Right atrium auricular region (tissue), 2 donors: ENCODE data around the gene RGS11. TPM values are rescaled to one million over a fixed set of nuclear protein-coding genes. Genes with fewer than 3 reads are reported as not detected.

Experiments used
- DNase-seq: peaks from one replicate; pipeline ENCODE4 v3.0.0-alpha.2; 2019; ENCODE audit warnings: low spot score
- H3K27ac ChIP-seq, 2 donors: fragments of 200-600 bp; sonication (generic); 1 replicate in 1 of 2; 2 replicates in 1 of 2; pipeline ENCODE4 v1.5.1; 2016 to 2019
- H3K27me3 ChIP-seq, 2 donors: fragments of 200-600 bp; sonication (generic); one replicate each; pipeline versions ENCODE4 v1.5.1 to v1.6.0; 2017 to 2019
- H3K36me3 ChIP-seq: fragments of 200-600 bp; sonication (generic); one replicate; pipeline ENCODE4 v1.5.1; 2016
- H3K4me1 ChIP-seq, 2 donors: fragments of 200-600 bp; sonication (generic); one replicate each; pipeline versions ENCODE4 v1.5.1 to v1.6.0; 2017 to 2019
- H3K4me3 ChIP-seq, 2 donors: fragments of 200-600 bp; sonication (generic); 1 replicate in 1 of 2; 2 replicates in 1 of 2; pipeline ENCODE4 v1.5.1; 2017 to 2019; ENCODE audit warnings: mild to moderate bottlenecking in 1 of 2, moderate library complexity in 1 of 2
- H3K9me3 ChIP-seq, 2 donors: fragments of 200-600 bp; sonication (generic); one replicate each; pipeline ENCODE4 v1.5.1; 2019
- CTCF ChIP-seq, 2 donors: fragments of 200-600 bp; sonication (generic); IDR thresholded peaks; one replicate each; pipeline ENCODE4 v1.5.1; 2019; ENCODE audit warnings: antibody characterized with exemption in 2 of 2
- total RNA-seq, 2 donors: library from RNA; depleted of rRNA; stranded (reverse); fragments of >200 nt; gene quantifications; one replicate each; pipeline ENCODE4 v1.1.0, GENCODE V29; 2016

The RGS11 gene
- total RNA-seq, 2 donors from 2014 or later, result 8.3 to 9.0 TPM

GRCh38 chr16:247027-247426, 28.7 kb downstream of the RGS11 start:
- DNase-seq, result no peak
- H3K27me3 ChIP-seq, result no peaks in the 10 kb centered on the region
- H3K4me3 ChIP-seq, result no peak overlapping the region
- H3K36me3 ChIP-seq, result peaks cover 12% of the 10 kb centered on the region
- TF ChIP-seq CTCF (IDR thresholded peaks at IDR 0.05), result no peak
- no peak overlapping the region for H3K27ac ChIP-seq
- H3K9me3 ChIP-seq, result no peaks in the 10 kb centered on the region
- peaks cover 0 to 15% of the 10 kb centered on the region in 2 donors for H3K4me1 ChIP-seq

GRCh38 chr16:245105-245504, 30.6 kb downstream of the RGS11 start:
- H3K27me3 ChIP-seq, result no peaks in the 10 kb centered on the region
- no peak overlapping the region for H3K27ac ChIP-seq
- H3K36me3 ChIP-seq, result peaks cover 2% of the 10 kb centered on the region
- TF ChIP-seq CTCF (IDR thresholded peaks at IDR 0.05), result no peak
- DNase-seq, result no peak
- no peaks in the 10 kb centered on the region for H3K9me3 ChIP-seq
- H3K4me3 ChIP-seq, result no peak overlapping the region
- peaks cover 0 to 32% of the 10 kb centered on the region in 2 donors for H3K4me1 ChIP-seq

- Histone ChIP-seq H3K4me1 (peaks cover 0 to 43% of the 10 kb centered on the region in 2 donors), H3K27ac (peak overlapping the region; percentile 31 to 32), H3K9me3 (no peaks in the 10 kb centered on the region), H3K27me3 (no peaks in the 10 kb centered on the region), H3K36me3 (no peaks in the 10 kb centered on the region), H3K4me3 (no peak overlapping the region)
- no peak for DNase-seq
- no peak for TF ChIP-seq CTCF (IDR thresholded peaks at IDR 0.05)
Measured at GRCh38 chr16:243348-243747, 32.4 kb downstream of the RGS11 start.

GRCh38 chr16:242281-242680, 33.5 kb downstream of the RGS11 start:
- H3K4me1 ChIP-seq, result peaks cover 0 to 43% of the 10 kb centered on the region in 2 donors
- H3K27ac ChIP-seq, result peak overlapping the region in 1 of 2 donors; percentile 21
- no peak for DNase-seq
- no peaks in the 10 kb centered on the region for H3K9me3 ChIP-seq
- H3K27me3 ChIP-seq, result no peaks in the 10 kb centered on the region
- H3K4me3 ChIP-seq, result no peak overlapping the region
- no peak for TF ChIP-seq CTCF (IDR thresholded peaks at IDR 0.05)
- H3K36me3 ChIP-seq, result no peaks in the 10 kb centered on the region

- Histone ChIP-seq H3K36me3 (no peaks in the 10 kb centered on the region), H3K4me3 (no peak overlapping the region), H3K4me1 (peaks cover 0 to 51% of the 10 kb centered on the region in 2 donors), H3K9me3 (no peaks in the 10 kb centered on the region), H3K27me3 (no peaks in the 10 kb centered on the region), H3K27ac (peak overlapping the region; percentile 62 to 63)
- DNase-seq, result no peak
- no peak for TF ChIP-seq CTCF (IDR thresholded peaks at IDR 0.05)
Measured at GRCh38 chr16:240559-240958, 35.2 kb downstream of the RGS11 start.

GRCh38 chr16:239948-240277, 35.8 kb downstream of the RGS11 start:
- no peak for DNase-seq
- Histone ChIP-seq H3K4me3 (no peak overlapping the region), H3K9me3 (no peaks in the 10 kb centered on the region), H3K27me3 (no peaks in the 10 kb centered on the region), H3K4me1 (peaks cover 0 to 53% of the 10 kb centered on the region in 2 donors), H3K36me3 (no peaks in the 10 kb centered on the region), H3K27ac (peak overlapping the region; percentile 62 to 63)
- TF ChIP-seq CTCF (IDR thresholded peaks at IDR 0.05), result no peak
